ENCODE results near the gene HAPSTR1. TPM values are rescaled to one million over a fixed set of nuclear protein-coding genes. Genes with fewer than 3 reads are reported as not detected.
"Not testable (repeated sequence)": the region's sequence is repeated elsewhere in the genome, so short reads cannot be mapped to it uniquely, and the experiment has no call there.

The HAPSTR1 gene
- total RNA-seq, 1 experiment from 2014 or later: 91.1 TPM

DNA sequence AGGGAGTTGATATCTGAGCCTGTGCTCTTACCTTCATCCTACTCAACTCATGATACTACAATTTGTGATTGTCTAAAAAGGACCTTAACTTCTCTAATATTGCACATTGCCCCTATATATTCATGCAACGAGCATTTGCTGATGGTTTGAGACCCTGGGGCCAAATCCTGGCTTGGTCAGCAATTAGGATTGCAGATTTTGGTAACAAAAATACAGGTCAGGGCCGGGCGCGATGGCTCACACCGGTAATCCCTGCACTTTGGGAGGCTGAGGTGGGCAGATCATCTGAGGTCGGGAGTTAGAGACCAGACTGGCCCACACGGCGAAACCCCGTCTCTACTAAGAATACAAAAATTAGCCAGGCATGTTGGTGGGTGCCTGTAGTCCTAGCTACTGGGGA lies 35.4 kb upstream of the HAPSTR1 start:
- H3K27ac ChIP-seq: no peak overlapping the region
- no peak for DNase-seq (ENCODE audit: low read depth in 1 of 2, low spot score in 2 of 2)
- H3K4me1 ChIP-seq (replicated peaks): peaks cover 25% of the 10 kb centered on the region
- no peaks in the 10 kb centered on the region for H3K36me3 ChIP-seq
- no peaks in the 10 kb centered on the region for H3K27me3 ChIP-seq (replicated peaks)
- H3K9me3 ChIP-seq (replicated peaks): no peaks in the 10 kb centered on the region
- no peak overlapping the region for H3K4me3 ChIP-seq

GRCh38 chr16:9058211-9058610 lies 33.2 kb upstream of the HAPSTR1 start:
- peaks cover 20% of the 10 kb centered on the region for H3K4me1 ChIP-seq (replicated peaks)
- H3K9me3 ChIP-seq (replicated peaks): no peaks in the 10 kb centered on the region
- H3K27ac ChIP-seq: no peak overlapping the region
- DNase-seq (ENCODE audit: low read depth in 1 of 2, low spot score in 2 of 2): no peak
- H3K36me3 ChIP-seq: no peaks in the 10 kb centered on the region
- H3K27me3 ChIP-seq (replicated peaks): no peaks in the 10 kb centered on the region
- no peak overlapping the region for H3K4me3 ChIP-seq

- H3K4me1 ChIP-seq (replicated peaks): peaks cover 10% of the 10 kb centered on the region
- no peak overlapping the region for H3K4me3 ChIP-seq
- DNase-seq (ENCODE audit: low read depth in 1 of 2, low spot score in 2 of 2): no peak
- no peak overlapping the region for H3K27ac ChIP-seq
- no peaks in the 10 kb centered on the region for H3K27me3 ChIP-seq (replicated peaks)
- no peaks in the 10 kb centered on the region for H3K9me3 ChIP-seq (replicated peaks)
- H3K36me3 ChIP-seq: no peaks in the 10 kb centered on the region
Measured at GRCh38 chr16:9060225-9060624, 31.2 kb upstream of the HAPSTR1 start.

DNA sequence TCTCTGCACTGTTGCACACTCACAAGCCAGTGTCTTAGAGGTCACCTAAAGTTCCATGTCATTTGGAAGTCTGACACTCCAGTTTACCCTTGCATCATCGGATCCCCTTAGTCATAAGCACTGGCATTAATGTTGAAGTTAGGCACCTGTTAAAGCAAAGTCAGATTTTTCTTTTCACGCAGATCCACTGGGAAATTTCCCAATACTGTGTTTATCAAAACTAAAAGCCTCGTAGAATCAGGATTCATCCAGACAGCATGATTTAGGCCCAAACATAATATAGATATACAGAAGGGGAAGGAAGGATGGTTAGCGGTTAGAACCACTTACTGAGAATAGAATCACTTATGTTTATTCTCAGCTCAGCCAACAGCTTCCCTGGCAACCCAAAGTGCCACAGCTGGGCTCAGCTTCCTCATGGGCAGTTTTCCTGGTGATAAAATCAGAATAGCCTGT lies 30.1 kb upstream of the HAPSTR1 start:
- H3K27me3 ChIP-seq (replicated peaks): no peaks in the 10 kb centered on the region
- H3K4me1 ChIP-seq (replicated peaks): no peaks in the 10 kb centered on the region
- H3K36me3 ChIP-seq: no peaks in the 10 kb centered on the region
- H3K9me3 ChIP-seq (replicated peaks): no peaks in the 10 kb centered on the region
- no peak for DNase-seq (ENCODE audit: low read depth in 1 of 2, low spot score in 2 of 2)
- no peak overlapping the region for H3K4me3 ChIP-seq
- no peak overlapping the region for H3K27ac ChIP-seq

GRCh38 chr16:9062301-9062700 lies 29.1 kb upstream of the HAPSTR1 start:
- Histone ChIP-seq H3K9me3 (replicated peaks) (no peaks in the 10 kb centered on the region), H3K4me3 (no peak overlapping the region), H3K27ac (no peak overlapping the region), H3K27me3 (replicated peaks) (no peaks in the 10 kb centered on the region), H3K36me3 (no peaks in the 10 kb centered on the region), H3K4me1 (replicated peaks) (no peaks in the 10 kb centered on the region)
- no peak for DNase-seq (ENCODE audit: low read depth in 1 of 2, low spot score in 2 of 2)

DNA sequence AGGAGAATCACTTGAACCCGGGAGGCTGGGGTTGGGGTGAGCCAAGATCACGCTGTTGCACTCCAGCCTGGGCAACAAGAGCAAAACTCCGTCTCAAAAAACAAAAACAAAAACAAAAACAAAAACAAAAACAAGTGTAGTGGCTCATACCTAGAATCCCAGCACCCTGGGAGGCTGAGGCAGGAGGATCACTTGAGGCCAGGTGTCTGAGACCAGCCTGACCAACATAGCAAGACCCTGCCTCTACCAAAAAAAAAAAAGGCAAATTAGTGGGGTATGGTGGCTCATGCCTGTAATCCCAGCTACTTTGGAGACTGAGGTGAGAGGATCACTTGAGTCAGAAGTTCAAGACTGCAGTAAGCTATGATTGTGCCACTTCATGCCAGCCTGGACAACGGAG lies 26.4 kb upstream of the HAPSTR1 start:
- H3K27me3 ChIP-seq (replicated peaks): no peaks in the 10 kb centered on the region
- peaks cover 3% of the 10 kb centered on the region; the same call in 1 of the 2 replicates for H3K9me3 ChIP-seq (replicated peaks)
- DNase-seq (ENCODE audit: low read depth in 1 of 2, low spot score in 2 of 2): no peak
- H3K4me1 ChIP-seq (replicated peaks): peaks cover 5% of the 10 kb centered on the region
- no peaks in the 10 kb centered on the region for H3K36me3 ChIP-seq
- H3K27ac ChIP-seq: no peak overlapping the region
- H3K4me3 ChIP-seq: no peak overlapping the region

- no peak overlapping the region for H3K4me3 ChIP-seq
- peak overlapping the region; percentile 65; the same call in 1 of the 2 replicates for H3K27ac ChIP-seq
- H3K9me3 ChIP-seq (replicated peaks): peaks cover 3% of the 10 kb centered on the region; the same call in 1 of the 2 replicates
- H3K27me3 ChIP-seq (replicated peaks): no peaks in the 10 kb centered on the region
- no peaks in the 10 kb centered on the region for H3K36me3 ChIP-seq
- peaks cover 25% of the 10 kb centered on the region for H3K4me1 ChIP-seq (replicated peaks)
- no peak for DNase-seq (ENCODE audit: low read depth in 1 of 2, low spot score in 2 of 2)
Measured at GRCh38 chr16:9068886-9069285, 22.6 kb upstream of the HAPSTR1 start.

GRCh38 chr16:9070254-9070653 lies 21.2 kb upstream of the HAPSTR1 start:
- peaks cover 36% of the 10 kb centered on the region for H3K4me1 ChIP-seq (replicated peaks)
- DNase-seq (ENCODE audit: low read depth in 1 of 2, low spot score in 2 of 2): no peak
- no peak overlapping the region for H3K4me3 ChIP-seq
- H3K27ac ChIP-seq: no peak overlapping the region
- H3K36me3 ChIP-seq: no peaks in the 10 kb centered on the region
- H3K27me3 ChIP-seq (replicated peaks): no peaks in the 10 kb centered on the region
- H3K9me3 ChIP-seq (replicated peaks): peaks cover 3% of the 10 kb centered on the region; the same call in 1 of the 2 replicates

- Histone ChIP-seq H3K4me1 (replicated peaks) (peaks cover 46% of the 10 kb centered on the region), H3K36me3 (no peaks in the 10 kb centered on the region), H3K4me3 (no peak overlapping the region), H3K27me3 (replicated peaks) (no peaks in the 10 kb centered on the region), H3K9me3 (replicated peaks) (peaks cover 3% of the 10 kb centered on the region; the same call in 1 of the 2 replicates), H3K27ac (no peak overlapping the region)
- DNase-seq (ENCODE audit: low read depth in 1 of 2, low spot score in 2 of 2): no peak
Measured at GRCh38 chr16:9071377-9071776, 20.1 kb upstream of the HAPSTR1 start.

- peaks cover 3% of the 10 kb centered on the region; the same call in 1 of the 2 replicates for H3K9me3 ChIP-seq (replicated peaks)
- H3K27ac ChIP-seq: peak overlapping the region; percentile 54
- H3K4me3 ChIP-seq: no peak overlapping the region
- DNase-seq (ENCODE audit: low read depth in 1 of 2, low spot score in 2 of 2): peak in 1 of 2 experiments; percentile 78
- no peaks in the 10 kb centered on the region for H3K36me3 ChIP-seq
- peaks cover 61% of the 10 kb centered on the region for H3K4me1 ChIP-seq (replicated peaks)
- no peaks in the 10 kb centered on the region for H3K27me3 ChIP-seq (replicated peaks)
Measured at GRCh38 chr16:9072806-9073341, 18.6 kb upstream of the HAPSTR1 start.

DNA sequence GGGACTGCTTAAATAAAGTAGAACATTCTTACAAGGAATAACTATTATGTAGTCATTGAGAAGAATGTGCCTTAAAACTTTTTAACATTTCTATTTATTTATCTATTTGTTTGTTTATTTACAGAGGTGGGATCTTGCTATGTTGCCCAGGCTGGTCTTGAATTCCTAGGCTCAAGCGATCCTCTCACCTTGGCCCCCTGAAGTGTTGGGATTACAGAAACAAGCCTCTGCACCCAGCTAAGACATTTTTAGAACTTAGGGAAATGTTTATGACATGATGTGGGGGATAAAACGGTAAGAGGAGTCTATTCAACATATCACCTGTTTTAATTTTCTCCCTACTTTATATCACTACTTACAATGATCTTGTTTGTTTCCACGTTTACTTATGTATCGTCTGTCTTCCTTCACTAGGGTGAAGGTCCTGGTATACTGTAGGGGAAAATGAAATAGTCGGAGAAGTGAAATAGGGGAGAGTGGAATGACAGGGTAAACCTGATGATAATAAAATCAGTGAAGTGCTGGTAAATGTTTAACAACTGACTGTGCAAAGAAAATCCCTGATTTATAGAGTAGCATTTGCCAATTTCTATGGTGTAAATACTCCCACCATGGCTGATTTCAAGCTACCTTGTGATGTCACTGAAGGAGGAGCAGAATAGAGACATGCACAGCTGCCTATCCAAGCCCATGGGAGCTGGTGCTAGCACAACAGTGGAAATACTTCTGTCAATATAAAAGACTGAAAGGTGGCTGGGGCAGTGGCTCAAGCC lies 16.0 kb upstream of the HAPSTR1 start:
- Histone ChIP-seq H3K27ac (peak overlapping the region; percentile 97), H3K36me3 (no peaks in the 10 kb centered on the region), H3K4me1 (replicated peaks) (peaks cover 70% of the 10 kb centered on the region), H3K9me3 (replicated peaks) (no peaks in the 10 kb centered on the region), H3K4me3 (no peak overlapping the region), H3K27me3 (replicated peaks) (no peaks in the 10 kb centered on the region)
- no peak for DNase-seq (ENCODE audit: low read depth in 1 of 2, low spot score in 2 of 2)

- DNase-seq (ENCODE audit: low read depth in 1 of 2, low spot score in 2 of 2): peak; percentile 93 to 94
- no peaks in the 10 kb centered on the region for H3K36me3 ChIP-seq
Measured at GRCh38 chr16:9077091-9077809, 14.2 kb upstream of the HAPSTR1 start.

GRCh38 chr16:9078467-9079429 lies 12.7 kb upstream of the HAPSTR1 start:
- DNase-seq (ENCODE audit: low read depth in 1 of 2, low spot score in 2 of 2): peak; percentile 74 to 85
- not testable (repeated sequence) for H3K9me3 ChIP-seq (replicated peaks); H3K36me3 ChIP-seq; H3K4me3 ChIP-seq; H3K27me3 ChIP-seq (replicated peaks)
- H3K27ac ChIP-seq: peak overlapping the region; percentile 97
- H3K4me1 ChIP-seq (replicated peaks): peaks cover 51% of the 10 kb centered on the region

More at GRCh38 chr16:9077091-9077809, 14.2 kb upstream of the HAPSTR1 start:
- Histone ChIP-seq H3K27ac (peak overlapping the region; percentile 97), H3K4me3 (no peak overlapping the region), H3K4me1 (replicated peaks) (peaks cover 66% of the 10 kb centered on the region), H3K27me3 (replicated peaks) (no peaks in the 10 kb centered on the region), H3K9me3 (replicated peaks) (no peaks in the 10 kb centered on the region)

All from SJSA1 (cell line).